IMR-90 (cell line): ENCODE measurements around the gene DRD3. TPM values are rescaled to one million over a fixed set of nuclear protein-coding genes. Genes with fewer than 3 reads are reported as not detected.

Source experiments
- ATAC-seq: fragments of 200-7000 bp; cut with Tn5 transposase; 2 replicates; pipeline ENCODE4 v1.9.1; 2020; ENCODE audit warnings: low read depth, mild to moderate bottlenecking, moderate library complexity
- BruUV-seq: library from RNA; stranded (reverse); fragments of 400-500 nt; replicated peaks from 2 replicates; lab custom pipeline; 2021; lab: Mats Ljungman, UMichigan
- CTCF ChIA-PET: fragments of 300-600 bp; formaldehyde crosslinking; extraction: SDS; loops from one replicate; lab custom pipeline; 2021; ENCODE audit warnings: antibody characterized with exemption; lab: Yijun Ruan, JAX
- POLR2A ChIA-PET: fragments of 300-600 bp; sonication (Branson Sonifier 250); formaldehyde crosslinking; loops from one replicate; lab custom pipeline; 2022; ENCODE audit warnings: antibody characterized with exemption; ENCODE audit not compliant: unreplicated experiment; lab: Charles Lee
- DNase-seq: peaks from one replicate; pipeline ENCODE4 v3.0.0; 2013
- H2AFZ ChIP-seq: replicated peaks from 2 replicates; pipeline ENCODE3; 2013; ENCODE audit warnings: low read length, mild to moderate bottlenecking; ENCODE audit not compliant: poor library complexity
- H2AK5ac ChIP-seq: 2 replicates; pipeline ENCODE4 v1.6.1; 2013; ENCODE audit warnings: low read depth, low read length, inconsistent platforms
- H2AK9ac ChIP-seq: replicated peaks from 2 replicates; pipeline ENCODE3; 2013; ENCODE audit warnings: mild to moderate bottlenecking, low read depth, low read length, moderate library complexity; ENCODE audit not compliant: poor library complexity
- H2BK120ac ChIP-seq: 2 replicates; pipeline ENCODE4 v1.6.1; 2013; ENCODE audit warnings: low read depth, low read length, inconsistent platforms
- H2BK15ac ChIP-seq: 3 replicates; pipeline ENCODE4 v1.6.1; 2013; ENCODE audit warnings: low read depth, low read length, inconsistent platforms
- H2BK20ac ChIP-seq: 2 replicates; pipeline ENCODE4 v1.6.1; 2013; ENCODE audit warnings: low read depth, mild to moderate bottlenecking, inconsistent platforms, low read length, moderate library complexity
- H2BK5ac ChIP-seq: 2 replicates; pipeline ENCODE4 v1.6.1; 2013; ENCODE audit warnings: mild to moderate bottlenecking, low read depth, low read length, inconsistent platforms; ENCODE audit not compliant: poor library complexity, severe bottlenecking
- H3K14ac ChIP-seq: replicated peaks from 2 replicates; pipeline ENCODE4 v1.6.1; 2013; ENCODE audit warnings: low read depth, low read length, inconsistent platforms
- H3K18ac ChIP-seq: 2 replicates; pipeline ENCODE4 v1.6.1; 2013; ENCODE audit warnings: low read depth, low read length, control low read depth
- H3K23ac ChIP-seq: 2 replicates; pipeline ENCODE4 v1.6.1; 2013; ENCODE audit warnings: low read depth, low read length, inconsistent platforms
- H3K27ac ChIP-seq: 2 replicates; pipeline ENCODE4 v1.5.1; 2013; ENCODE audit warnings: mild to moderate bottlenecking, control low read depth, low read length; ENCODE audit not compliant: insufficient read depth
- H3K27me3 ChIP-seq: 2 replicates; pipeline ENCODE4 v1.6.1; 2013; ENCODE audit warnings: low read length; ENCODE audit not compliant: control insufficient read depth, insufficient read depth
- H3K36me3 ChIP-seq: 2 replicates; pipeline ENCODE4 v1.6.1; 2013; ENCODE audit warnings: low read length, mixed read lengths; ENCODE audit not compliant: control insufficient read depth, insufficient read depth
- H3K4ac ChIP-seq: 2 replicates; pipeline ENCODE4 v1.6.1; 2013; ENCODE audit warnings: low read depth, low read length, inconsistent platforms
- H3K4me1 ChIP-seq: 2 replicates; pipeline ENCODE4 v1.6.1; 2013; ENCODE audit warnings: low read length, mixed read lengths; ENCODE audit not compliant: control insufficient read depth, insufficient read depth
- H3K4me2 ChIP-seq: 2 replicates; pipeline ENCODE4 v1.6.1; 2013; ENCODE audit warnings: low read depth, mild to moderate bottlenecking, control low read depth, low read length, moderate library complexity
- H3K4me3 ChIP-seq: 2 replicates; pipeline ENCODE4 v1.5.1; 2013; ENCODE audit warnings: low read depth, mild to moderate bottlenecking, control low read depth, low read length, moderate library complexity; ENCODE audit not compliant: insufficient read depth
- H3K56ac ChIP-seq: 2 replicates; pipeline ENCODE4 v1.6.1; 2013; ENCODE audit warnings: low read length, inconsistent platforms; ENCODE audit not compliant: insufficient read depth; ENCODE audit errors: extremely low read depth
- H3K79me1 ChIP-seq, 2 experiments: 2 replicates each; pipeline ENCODE4 v1.6.1; 2013; ENCODE audit warnings: low read length in 2 of 2, inconsistent platforms in 1 of 2, low read depth in 1 of 2
- H3K9ac ChIP-seq: 2 replicates; pipeline ENCODE4 v1.6.1; 2013; ENCODE audit warnings: low read depth, low read length, control low read depth
- H3K9me1 ChIP-seq: 2 replicates; pipeline ENCODE4 v1.6.1; 2013; ENCODE audit warnings: low read length, inconsistent platforms; ENCODE audit not compliant: insufficient read depth
- H3K9me3 ChIP-seq: 2 replicates; pipeline ENCODE4 v1.6.1; 2013; ENCODE audit warnings: low read length; ENCODE audit not compliant: control insufficient read depth, insufficient read depth
- H4K20me1 ChIP-seq: 2 replicates; pipeline ENCODE4 v1.6.1; 2013; ENCODE audit warnings: low read length, inconsistent platforms; ENCODE audit not compliant: insufficient read depth
- H4K5ac ChIP-seq: 2 replicates; pipeline ENCODE4 v1.6.1; 2013; ENCODE audit warnings: mild to moderate bottlenecking, low read depth, low read length, control low read depth
- H4K8ac ChIP-seq, 2 experiments: 2 replicates each; pipeline ENCODE4 v1.6.1; 2013; ENCODE audit warnings: low read depth in 2 of 2, low read length in 2 of 2, control low read depth in 1 of 2, inconsistent platforms in 1 of 2
- H4K91ac ChIP-seq: 2 replicates; pipeline ENCODE4 v1.6.1; 2013; ENCODE audit warnings: low read depth, low read length, inconsistent platforms; ENCODE audit not compliant: insufficient read depth
- BHLHE40 ChIP-seq: fragments of 150-350 bp; IDR thresholded peaks from 2 replicates; pipeline ENCODE4 v1.6.1; 2016; ENCODE audit warnings: mild to moderate bottlenecking, low read depth, low read length
- CEBPB ChIP-seq: IDR thresholded peaks from 2 replicates; pipeline ENCODE4 v1.6.1; 2012; ENCODE audit warnings: low read depth, low read length, improper control_type of control experiment
- CHD1 ChIP-seq: IDR thresholded peaks from 2 replicates; pipeline ENCODE4 v1.6.1; 2012; ENCODE audit warnings: low read depth, low read length, improper control_type of control experiment
- CTCF ChIP-seq: conservative IDR thresholded peaks from 2 replicates; pipeline ENCODE4 v1.5.1; 2012; ENCODE audit warnings: mild to moderate bottlenecking, low read depth, low read length, improper control_type of control experiment
- ELK1 ChIP-seq: fragments of 150-350 bp; IDR thresholded peaks from 2 replicates; pipeline ENCODE4 v1.6.1; 2016; ENCODE audit warnings: low read depth, mild to moderate bottlenecking, low read length, moderate library complexity, borderline replicate concordance
- FOS ChIP-seq: fragments of 150-350 bp; IDR thresholded peaks from 2 replicates; pipeline ENCODE4 v1.6.1; 2016; ENCODE audit warnings: low read depth, low read length
- MAFK ChIP-seq: IDR thresholded peaks from 2 replicates; pipeline ENCODE4 v1.6.1; 2012; ENCODE audit warnings: low read depth, low read length, improper control_type of control experiment
- MAZ ChIP-seq: IDR thresholded peaks from 2 replicates; pipeline ENCODE4 v1.6.1; 2012; ENCODE audit warnings: low read depth, mild to moderate bottlenecking, low read length, improper control_type of control experiment, moderate library complexity, borderline replicate concordance
- MXI1 ChIP-seq: IDR thresholded peaks from 2 replicates; pipeline ENCODE4 v1.6.1; 2012; ENCODE audit warnings: low read depth, mild to moderate bottlenecking, low read length, moderate library complexity, borderline replicate concordance
- NFE2L2 ChIP-seq: fragments of 150-350 bp; IDR thresholded peaks from 2 replicates; pipeline ENCODE4 v1.6.1; 2016; ENCODE audit warnings: low read depth, mild to moderate bottlenecking, low read length
- POLR2A ChIP-seq: IDR thresholded peaks from 2 replicates; pipeline ENCODE4 v1.6.1; 2012; ENCODE audit warnings: mild to moderate bottlenecking, low read depth, low read length
- RAD21 ChIP-seq: IDR thresholded peaks from 2 replicates; pipeline ENCODE4 v1.6.1; 2012; ENCODE audit warnings: low read length, improper control_type of control experiment
- RCOR1 ChIP-seq: IDR thresholded peaks from 2 replicates; pipeline ENCODE4 v1.6.1; 2012; ENCODE audit warnings: mild to moderate bottlenecking, low read length, improper control_type of control experiment; ENCODE audit not compliant: insufficient replicate concordance
- RFX5 ChIP-seq: IDR thresholded peaks from 2 replicates; pipeline ENCODE4 v1.8.0; 2012; ENCODE audit warnings: low read depth, mild to moderate bottlenecking, low read length, moderate library complexity
- SMC3 ChIP-seq: fragments of 150-350 bp; IDR thresholded peaks from 2 replicates; pipeline ENCODE4 v1.6.1; 2016; ENCODE audit warnings: low read depth, mild to moderate bottlenecking, antibody characterized with exemption, low read length, moderate library complexity
- USF2 ChIP-seq: fragments of 150-350 bp; IDR thresholded peaks from 2 replicates; pipeline ENCODE4 v1.6.1; 2017; ENCODE audit warnings: mild to moderate bottlenecking, antibody characterized with exemption, low read length, low read depth
- WGBS, 2 experiments: methylation state at CpG; one replicate each; pipeline versions ENCODE4 v1.1.5 to v1.1.7; 2013; ENCODE audit warnings: missing lambda C conversion rate in 2 of 2; ENCODE audit not compliant: insufficient read length in 1 of 2; ENCODE audit errors: extremely low coverage in 2 of 2; 5-methylcytosine and 5-hydroxymethylcytosine counted together
- dilution Hi-C: fragments of 300-500 bp; cut with HindIII; formaldehyde crosslinking; loops from one replicate; pipeline ENCODE4 v1.14.3; 2018; ENCODE audit warnings: low sequenced_read_pairs; ENCODE audit not compliant: unreplicated experiment
- in situ Hi-C: fragments of 300-500 bp; cut with MboI; formaldehyde crosslinking; loops from 3 replicates; pipeline ENCODE4 v1.14.3; 2019; ENCODE audit warnings: low sequenced_read_pairs, inconsistent platforms, mixed read lengths
- intact Hi-C: fragments of 100-400 bp; cut with micrococcal nuclease; formaldehyde crosslinking; loops from 2 replicates; pipeline ENCODE4 v1.10.0; 2022
- polyA plus RNA-seq, 3 experiments: library from polyadenylated mRNA; depleted of rRNA; stranded (reverse); fragments of >200 nt; gene quantifications; 2 replicates each; pipeline ENCODE4 v1.2.3, GENCODE V29; 2012; ENCODE audit warnings: low replicate concordance in 1 of 3
- total RNA-seq: library from RNA; depleted of rRNA; stranded (reverse); fragments of >200 nt; gene quantifications from 2 replicates; pipeline ENCODE4 v1.2.3, GENCODE V29; 2012

The DRD3 gene
- total and polyA plus RNA-seq, 2 of the 4 experiments (the other 2 are of a cell fraction): not detected

GRCh38 chr3:114176487-114176886, 2.4 kb downstream of the DRD3 start:
- Histone ChIP-seq H2BK120ac (no peak overlapping the region), H2AFZ (no peak overlapping the region), H2BK20ac (no peak overlapping the region), H2BK15ac (no peak overlapping the region), H3K9me3 (no peaks in the 10 kb centered on the region), H3K4me2 (no peak overlapping the region), H4K8ac (no peak overlapping the region), H3K4me3 (no peak overlapping the region), H3K9ac (no peak overlapping the region), H3K4ac (no peak overlapping the region), H3K4me1 (no peaks in the 10 kb centered on the region), H3K14ac (no peak overlapping the region), H3K36me3 (no peaks in the 10 kb centered on the region), H2BK5ac (no peak overlapping the region), H3K56ac (no peak overlapping the region), H3K27me3 (peaks cover 4% of the 10 kb centered on the region), H3K18ac (no peak overlapping the region), H2AK5ac (no peak overlapping the region), H3K9me1 (no peaks in the 10 kb centered on the region), H4K5ac (no peak overlapping the region), H2AK9ac (no peak overlapping the region), H3K27ac (no peak overlapping the region), H4K20me1 (no peaks in the 10 kb centered on the region), H4K91ac (no peak overlapping the region), H3K23ac (no peak overlapping the region), H3K79me1 (no peaks in the 10 kb centered on the region)
- TF ChIP-seq MAFK: no peak
- TF ChIP-seq RCOR1: no peak
- TF ChIP-seq BHLHE40: no peak
- no peak for TF ChIP-seq NFE2L2
- no peak for TF ChIP-seq CHD1
- TF ChIP-seq RFX5: no peak
- TF ChIP-seq USF2: no peak
- no peak for TF ChIP-seq ELK1
- TF ChIP-seq CTCF: no peak
- TF ChIP-seq MXI1: no peak
- TF ChIP-seq FOS: no peak
- no peak for TF ChIP-seq RAD21
- no peak for TF ChIP-seq MAZ
- TF ChIP-seq SMC3: no peak
- no peak for TF ChIP-seq POLR2A
- no peak for TF ChIP-seq CEBPB
- in situ Hi-C loops: no loop called here
- intact Hi-C loops: no loop called here
- DNase-seq: no peak
- dilution Hi-C loops: no loop called here
- no CpG with 5 or more reads among the region's 6 CpGs for WGBS, 2 experiments
- ATAC-seq: no peak
- POLR2A ChIA-PET: no interaction called here
- CTCF ChIA-PET: no interaction called here
- no TSS peak for BruUV-seq
